ENCODE results near the gene ZNF81.
"Not testable (repeated sequence)": the region's sequence is repeated elsewhere in the genome, so short reads cannot be mapped to it uniquely, and the experiment has no call there.

ZNF81 gene

DNA sequence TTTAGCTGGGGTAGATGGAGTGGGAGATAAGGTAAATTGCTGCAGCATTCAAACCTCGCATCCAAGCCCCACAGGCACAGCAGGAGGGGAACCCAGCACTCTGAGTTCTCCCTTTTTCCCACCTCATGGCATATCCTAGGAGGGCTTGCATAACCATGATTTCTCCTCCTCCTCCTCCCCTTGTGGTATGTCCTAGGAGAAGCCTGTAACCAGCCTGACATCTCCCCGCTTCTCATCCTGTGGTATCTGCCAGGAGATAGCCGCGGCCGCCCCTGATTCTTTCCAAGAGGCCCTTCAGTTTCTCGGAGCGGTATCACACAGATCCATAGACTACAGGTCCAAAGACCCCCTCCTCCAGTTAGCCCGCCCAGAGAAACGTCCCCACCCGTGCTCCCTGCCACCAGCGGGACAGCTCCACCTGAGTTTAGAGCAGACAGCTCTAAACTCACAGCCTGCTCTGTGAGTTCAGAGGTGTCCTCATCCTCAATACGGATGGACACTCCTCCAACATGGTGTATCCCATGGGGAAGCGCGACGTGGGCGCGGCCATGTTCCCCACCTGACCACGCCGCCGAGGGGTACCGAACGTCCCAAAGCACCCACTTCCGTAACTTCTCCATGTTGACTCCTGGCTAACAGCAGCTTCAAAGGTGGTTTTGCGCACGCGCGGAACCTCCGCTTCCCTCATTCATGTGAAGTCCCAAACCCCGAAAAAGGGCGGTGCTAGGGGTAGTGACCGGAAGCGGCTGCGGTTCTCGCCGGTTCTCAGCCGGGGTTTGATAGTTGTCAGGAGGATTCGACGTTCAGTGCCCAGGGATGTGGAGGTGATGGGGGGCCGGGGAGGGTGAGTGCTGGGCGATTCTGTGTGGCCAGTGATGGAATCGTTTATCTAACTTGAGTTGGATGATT is at the start of gene ZNF81:
Gene ZNF81 (plus strand): TSS at position 739 of the 909 bp plus-strand sequence. CDS start 9,366 bp downstream, outside the sequence.
- DNase-seq: peak; percentile 5

GRCh38 chrX:47796433-47796906 is 40.2 kb upstream of the ZNF81 start:
- DNase-seq: no peak

- no peak for DNase-seq
Observed at GRCh38 chrX:47797084-47797483, 39.6 kb upstream of the ZNF81 start.

GRCh38 chrX:47798861-47799260 is 37.8 kb upstream of the ZNF81 start:
- DNase-seq: no peak

DNA sequence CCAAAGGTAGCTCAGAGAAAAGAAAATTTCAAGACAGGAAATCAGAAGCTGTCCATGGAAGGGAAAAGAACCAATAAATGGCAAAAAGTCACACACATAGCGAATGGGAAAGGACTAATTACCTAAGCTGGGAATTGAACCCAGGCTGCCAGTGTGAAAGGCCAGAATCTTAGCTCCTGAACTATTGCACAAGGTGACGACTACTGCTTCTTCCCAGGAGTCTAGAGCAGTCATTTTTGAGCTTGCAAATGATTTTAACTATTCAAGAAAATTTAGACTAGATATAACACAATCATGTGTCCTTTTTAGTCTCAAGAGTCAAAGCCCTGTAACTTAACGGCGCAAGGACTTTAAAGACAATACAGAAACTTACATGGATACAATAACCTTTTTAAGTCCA is 34.1 kb upstream of the ZNF81 start:
- no peak for DNase-seq

DNA sequence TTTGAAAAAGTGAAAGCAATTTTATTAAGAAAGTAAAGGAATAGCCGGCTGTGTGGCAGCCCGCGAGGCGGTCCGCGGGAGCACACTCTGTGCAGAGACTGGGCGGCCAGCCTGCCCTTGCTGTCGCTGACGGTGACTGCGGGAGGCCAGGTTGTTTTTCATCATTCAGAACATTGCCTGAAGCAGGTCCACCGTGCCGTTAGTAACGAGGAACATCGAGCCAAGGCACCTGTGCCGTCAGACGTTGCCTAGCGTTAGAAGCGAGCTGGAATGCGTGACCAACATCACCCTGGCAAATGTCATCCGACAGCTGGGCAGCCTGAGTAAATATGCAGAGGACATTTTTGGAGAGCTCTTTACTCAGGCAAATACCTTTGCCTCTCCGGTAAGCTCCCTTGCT is 33.6 kb upstream of the ZNF81 start:
- not testable (repeated sequence) for DNase-seq

DNA sequence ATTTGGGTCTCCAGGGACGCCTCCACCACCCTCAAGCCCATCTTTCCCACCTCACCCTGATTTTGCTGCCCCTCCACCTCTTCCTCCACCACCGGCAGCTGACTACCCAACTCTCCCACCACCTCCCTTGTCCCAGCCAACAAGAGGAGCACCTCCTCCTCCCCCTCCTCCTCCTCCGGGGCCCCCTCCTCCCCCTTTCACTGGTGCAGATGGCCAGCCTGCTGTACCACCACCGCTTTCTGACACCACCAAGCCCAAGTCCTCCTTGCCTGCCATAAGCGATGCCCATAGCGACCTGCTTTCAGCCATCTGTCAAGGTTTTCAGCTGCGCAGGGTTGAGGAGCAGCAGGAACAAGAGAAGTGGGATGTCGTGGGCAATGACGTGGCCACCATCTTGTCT is 32.4 kb upstream of the ZNF81 start:
- DNase-seq: no peak

- DNase-seq: not testable (repeated sequence)
Observed at GRCh38 chrX:47805844-47806243, 30.9 kb upstream of the ZNF81 start.

DNA sequence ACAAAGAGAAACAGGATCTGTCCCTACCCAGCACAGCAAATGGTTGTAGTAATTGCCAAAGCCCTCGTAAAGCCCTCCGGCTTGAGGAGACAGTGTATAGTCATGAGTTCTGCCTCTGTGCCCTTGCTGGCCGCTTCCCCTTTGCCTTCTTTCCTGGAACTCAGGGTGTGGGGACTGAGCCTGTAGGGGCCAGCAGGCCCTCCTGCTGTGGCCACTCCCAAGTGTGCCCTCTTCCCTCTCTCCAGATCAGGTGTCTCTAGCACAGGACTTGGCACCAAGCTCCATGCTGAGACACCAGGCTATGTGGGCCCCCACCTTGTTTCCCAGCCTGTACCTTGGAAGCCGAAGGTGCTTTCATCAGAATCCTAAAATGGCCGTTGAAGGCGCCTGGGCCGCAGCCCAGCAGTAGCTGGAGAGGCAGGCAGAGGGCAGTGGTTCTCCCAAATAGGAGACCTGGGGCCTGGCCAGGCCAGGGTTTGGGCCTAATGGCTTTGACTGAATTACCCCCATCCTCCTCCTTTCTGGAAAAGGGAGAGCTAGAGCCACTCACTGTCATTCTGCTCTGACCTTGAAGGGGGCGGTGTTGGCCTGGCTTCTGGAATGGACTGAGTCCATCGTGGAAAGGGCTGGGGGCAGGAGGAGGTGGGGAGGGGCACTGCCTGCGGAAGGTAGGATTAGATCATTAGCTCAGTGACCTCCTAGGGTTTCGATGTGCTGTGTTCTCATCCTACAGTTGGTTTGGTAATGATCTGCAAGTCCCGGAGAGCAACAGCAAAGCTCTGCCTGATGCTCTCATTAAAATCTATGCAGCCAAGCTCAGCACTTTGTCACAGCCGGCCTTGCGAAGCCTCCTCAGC is 30.1 kb upstream of the ZNF81 start:
- not testable (repeated sequence) for DNase-seq

DNA sequence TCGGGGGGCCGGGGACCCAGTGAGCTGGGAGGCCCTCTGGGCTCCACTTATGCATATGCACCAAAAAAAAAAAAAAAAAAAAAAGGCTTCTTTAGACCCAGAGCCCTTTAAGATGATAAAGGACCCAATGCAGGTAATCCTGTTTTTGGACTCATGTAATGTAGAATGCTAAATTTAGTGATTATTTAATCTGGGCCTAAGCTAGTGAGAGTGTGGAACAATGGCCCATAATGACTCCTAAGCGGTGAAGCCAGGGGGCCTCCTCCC is 29.5 kb upstream of the ZNF81 start:
- not testable (repeated sequence) for DNase-seq

DNA sequence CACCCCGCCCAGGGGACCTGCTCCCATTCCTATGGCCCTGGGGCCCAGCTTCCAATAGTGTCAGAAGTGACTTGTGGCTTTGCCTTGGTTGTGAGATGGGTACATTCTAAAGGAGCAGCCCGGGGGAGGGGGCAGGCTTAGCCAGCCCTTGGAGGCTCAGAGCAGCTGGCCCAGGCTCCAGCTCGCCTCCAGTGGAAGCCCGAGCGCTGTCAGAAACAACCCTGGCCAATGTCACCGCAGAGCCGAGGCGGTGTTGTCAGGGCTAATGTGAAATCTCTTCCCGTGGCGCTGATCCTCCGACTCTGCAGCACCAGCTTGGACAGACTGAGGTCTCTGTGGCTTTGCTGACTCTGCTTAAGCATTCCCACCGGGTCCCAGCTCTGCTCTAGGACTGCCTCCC is 29.2 kb upstream of the ZNF81 start:
- no peak for DNase-seq

DNA sequence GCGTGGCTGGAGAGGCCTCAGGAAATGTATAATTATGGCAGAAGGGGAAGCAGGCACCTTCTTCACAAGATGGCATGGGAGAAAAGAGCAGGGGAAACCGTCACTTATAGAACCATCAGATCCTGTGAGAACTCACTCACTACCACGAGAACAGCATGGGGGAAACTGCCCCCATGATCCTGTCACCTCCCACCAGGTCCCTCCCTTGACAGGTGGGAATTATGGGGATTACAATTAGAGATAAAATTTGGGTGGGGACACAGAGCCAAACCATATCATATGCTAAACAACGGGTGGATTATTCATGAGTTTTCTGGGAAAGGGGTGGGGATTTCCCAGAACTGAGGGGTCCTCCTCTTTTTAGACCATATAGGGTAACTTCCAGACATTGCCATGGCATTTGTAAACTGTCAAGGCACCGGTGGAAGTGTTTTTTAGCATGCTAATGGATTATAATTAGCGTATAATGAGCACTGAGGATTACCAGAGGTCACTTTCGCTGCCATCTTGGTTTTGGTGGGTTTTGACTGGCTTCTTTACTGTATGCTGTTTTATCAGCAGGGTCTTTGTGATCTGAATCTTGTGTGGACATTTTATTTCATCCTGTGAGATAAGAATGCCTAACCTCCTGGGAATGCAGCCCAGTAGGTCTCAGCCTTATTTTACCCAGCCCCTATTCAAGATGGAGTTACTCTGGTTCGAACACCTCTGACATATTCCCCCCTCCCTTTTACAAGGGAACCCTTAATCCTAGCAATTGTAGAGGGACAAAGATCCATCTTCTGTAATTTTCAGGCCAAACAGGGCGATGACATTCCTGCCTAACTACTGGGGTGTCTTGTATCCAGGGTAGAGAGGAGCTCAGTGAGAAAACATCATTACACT is 27.6 kb upstream of the ZNF81 start:
- DNase-seq: no peak

DNA sequence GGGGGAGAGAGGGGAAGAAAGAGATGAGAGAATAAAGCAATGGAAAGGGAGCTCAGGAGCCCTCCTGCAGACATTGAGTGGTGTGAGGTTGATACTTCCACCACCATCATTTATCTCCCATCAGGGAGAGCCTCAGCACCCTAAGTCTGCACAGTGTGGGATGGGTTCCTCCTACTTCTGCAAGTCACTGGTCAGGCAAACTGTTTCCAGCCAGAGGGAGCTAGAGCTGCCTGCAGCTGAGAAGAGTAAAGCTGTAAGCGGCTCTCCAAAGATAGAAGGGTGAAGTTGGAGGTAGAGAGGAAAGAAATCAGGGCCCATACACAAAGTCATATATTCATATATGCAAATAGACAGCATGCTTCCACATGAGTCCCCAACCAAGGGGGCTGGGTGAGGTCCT is 21.9 kb upstream of the ZNF81 start:
- DNase-seq: no peak

GRCh38 chrX:47815901-47816845 is 20.5 kb upstream of the ZNF81 start:
- DNase-seq: no peak

DNA sequence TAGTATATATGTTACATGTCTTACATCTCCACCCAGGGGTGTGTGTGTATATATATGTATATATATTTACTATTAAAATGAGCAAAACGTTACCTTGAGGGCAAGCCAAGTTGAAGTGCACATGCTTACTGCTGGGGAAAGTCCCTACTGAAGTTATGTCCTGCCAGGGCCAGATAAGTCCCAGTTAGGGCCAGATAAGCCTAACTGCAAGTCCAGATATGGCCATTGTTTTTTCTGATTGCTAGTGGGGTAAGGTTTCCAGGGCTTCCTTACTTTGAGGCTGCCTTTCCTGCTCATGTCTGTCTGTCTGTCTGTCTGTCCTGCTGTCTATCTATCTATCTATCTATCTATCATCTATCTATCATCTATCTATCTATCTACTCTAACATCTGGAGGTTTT is 19.3 kb upstream of the ZNF81 start:
- DNase-seq: no peak

- DNase-seq: no peak
Observed at GRCh38 chrX:47817897-47818296, 18.8 kb upstream of the ZNF81 start.

- no peak for DNase-seq
Observed at GRCh38 chrX:47828984-47829383, 7.7 kb upstream of the ZNF81 start.

DNA sequence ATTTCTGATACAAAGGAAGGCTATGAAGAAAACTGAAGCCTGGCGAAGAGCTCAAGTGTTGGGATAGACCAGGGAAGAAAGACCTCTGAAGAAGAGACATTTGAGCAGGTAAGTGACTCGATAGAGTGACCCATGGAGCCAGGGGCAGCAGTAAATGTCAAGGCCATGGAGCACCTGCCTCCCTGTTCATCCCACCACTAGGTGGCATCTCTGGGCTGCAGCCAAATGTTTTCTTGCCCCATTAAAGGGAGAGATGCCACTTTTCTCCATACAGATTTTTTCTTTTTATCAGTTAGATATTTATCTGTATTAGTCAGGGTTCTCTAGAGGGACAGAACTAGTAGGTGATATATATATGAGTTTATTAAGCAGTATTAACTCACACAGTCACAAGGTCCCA is 4.9 kb upstream of the ZNF81 start:
- no peak for DNase-seq

DNA sequence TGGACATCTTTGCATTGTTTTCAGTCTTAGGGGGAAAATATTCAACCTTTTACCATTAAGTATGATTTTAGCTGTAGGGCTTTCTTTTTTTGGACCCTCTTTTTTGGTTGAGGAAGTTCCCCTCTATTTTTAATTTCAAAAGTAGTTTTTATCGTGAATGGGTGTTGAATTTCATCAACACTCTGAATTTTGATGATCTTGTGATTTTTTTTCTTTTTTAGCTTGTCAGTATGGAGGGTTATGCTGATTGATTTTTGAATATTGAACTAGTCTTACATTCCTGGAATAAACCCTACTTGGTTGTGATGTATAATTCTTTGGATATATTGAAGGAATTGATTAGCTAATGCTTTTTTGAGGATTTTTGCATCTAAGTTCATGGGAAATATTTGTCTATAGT is 1.7 kb downstream of the ZNF81 start:
- DNase-seq: no peak

- no peak for DNase-seq
Observed at GRCh38 chrX:47840111-47840510, 3.4 kb downstream of the ZNF81 start.

DNA sequence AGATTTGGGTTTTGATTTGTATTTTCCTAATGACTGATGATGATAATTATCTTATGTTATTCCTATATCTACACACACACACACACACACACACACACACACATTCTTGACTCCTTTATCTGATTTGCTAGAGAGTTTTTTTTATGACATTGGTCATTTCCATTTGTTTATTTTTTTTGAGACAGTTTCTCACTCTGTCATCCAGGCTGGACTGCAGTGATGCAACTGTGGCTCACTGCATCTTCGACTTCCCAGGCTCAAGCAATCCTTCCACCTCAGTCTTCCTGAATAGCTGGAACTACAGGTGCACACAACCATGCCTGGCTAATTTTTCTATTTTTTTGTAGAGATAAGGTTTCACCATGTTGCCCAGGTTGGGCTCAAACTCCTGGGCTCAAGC is 6.7 kb downstream of the ZNF81 start:
- DNase-seq: no peak

DNA sequence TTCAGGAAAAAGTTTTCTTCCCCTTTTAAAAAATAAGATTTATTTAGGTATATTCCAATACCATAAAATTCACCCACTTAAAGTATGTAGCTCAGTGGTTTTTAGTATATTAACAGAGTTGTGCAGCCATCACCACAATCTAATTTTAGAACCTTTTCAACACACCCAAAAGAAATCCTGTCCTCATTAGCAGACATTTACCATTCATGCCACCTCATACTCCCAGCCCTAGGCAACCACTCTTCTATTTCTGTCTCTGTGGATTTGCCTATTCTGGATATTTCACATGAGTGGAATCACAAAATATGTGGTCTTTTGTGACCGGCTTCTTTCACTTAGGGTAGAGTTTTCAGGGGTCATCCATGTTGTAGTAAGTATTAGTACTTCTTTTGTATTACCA is 7.4 kb downstream of the ZNF81 start:
- DNase-seq: no peak
